GM12891 (cell line): ENCODE measurements around the gene AFAP1L1.

Experiments
- DNase-seq: peaks from one replicate; pipeline ENCODE4 v3.0.0; 2011; ENCODE audit warnings: low spot score; ENCODE audit not compliant: insufficient read length
- FAIRE-seq: peaks from 2 replicates; lab custom pipeline; 2011; peaks lifted over from hg19 to GRCh38; lab: Jason Lieb, UNC
- PAX5 ChIP-seq: IDR thresholded peaks from 2 replicates; pipeline ENCODE4 v1.6.1; 2011; ENCODE audit warnings: low read length, moderate library complexity, mild to moderate bottlenecking; ENCODE audit not compliant: insufficient read depth, severe bottlenecking
- POLR2A ChIP-seq: IDR thresholded peaks from 2 replicates; pipeline ENCODE4 v1.6.1; 2011; ENCODE audit warnings: low read depth, low read length, control low read depth
- POLR2AphosphoS5 ChIP-seq: IDR thresholded peaks from 2 replicates; pipeline ENCODE4 v1.6.1; 2011; ENCODE audit warnings: low read depth, low read length, control low read depth
- POU2F2 ChIP-seq: IDR thresholded peaks from 2 replicates; pipeline ENCODE4 v1.6.1; 2011; ENCODE audit warnings: low read depth, mild to moderate bottlenecking, control low read depth, low read length, moderate library complexity
- SPI1 ChIP-seq: IDR thresholded peaks from 2 replicates; pipeline ENCODE4 v1.6.1; 2011; ENCODE audit warnings: low read depth, low read length, control low read depth
- TAF1 ChIP-seq: IDR thresholded peaks from 2 replicates; pipeline ENCODE4 v1.6.1; 2011; ENCODE audit warnings: low read depth, low read length, control low read depth

The AFAP1L1 gene

DNA sequence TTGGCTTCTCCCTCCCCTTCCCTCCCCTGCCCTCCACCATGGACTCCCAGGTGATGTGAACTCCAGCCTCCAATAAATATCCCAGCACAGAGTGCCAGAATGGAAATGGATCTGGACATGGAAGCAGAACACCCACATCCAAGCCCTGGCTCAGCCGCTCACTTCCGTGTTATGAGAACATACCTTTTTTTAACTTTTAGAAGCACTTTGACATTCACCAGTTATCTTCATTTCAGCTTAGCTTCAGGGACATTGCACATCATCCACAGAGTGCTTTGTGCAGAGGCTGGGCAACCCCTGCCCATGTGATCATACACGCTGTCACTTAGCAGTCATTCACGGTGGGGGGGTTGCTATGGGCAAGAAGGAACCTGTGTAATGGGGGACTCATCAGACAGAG lies 9.1 kb downstream of the AFAP1L1 start:
- TF ChIP-seq TAF1 (no peak), SPI1 (no peak), POLR2A (no peak), POU2F2 (no peak), PAX5 (no peak), POLR2AphosphoS5 (no peak)
- no peak for DNase-seq
- no peak for FAIRE-seq

DNA sequence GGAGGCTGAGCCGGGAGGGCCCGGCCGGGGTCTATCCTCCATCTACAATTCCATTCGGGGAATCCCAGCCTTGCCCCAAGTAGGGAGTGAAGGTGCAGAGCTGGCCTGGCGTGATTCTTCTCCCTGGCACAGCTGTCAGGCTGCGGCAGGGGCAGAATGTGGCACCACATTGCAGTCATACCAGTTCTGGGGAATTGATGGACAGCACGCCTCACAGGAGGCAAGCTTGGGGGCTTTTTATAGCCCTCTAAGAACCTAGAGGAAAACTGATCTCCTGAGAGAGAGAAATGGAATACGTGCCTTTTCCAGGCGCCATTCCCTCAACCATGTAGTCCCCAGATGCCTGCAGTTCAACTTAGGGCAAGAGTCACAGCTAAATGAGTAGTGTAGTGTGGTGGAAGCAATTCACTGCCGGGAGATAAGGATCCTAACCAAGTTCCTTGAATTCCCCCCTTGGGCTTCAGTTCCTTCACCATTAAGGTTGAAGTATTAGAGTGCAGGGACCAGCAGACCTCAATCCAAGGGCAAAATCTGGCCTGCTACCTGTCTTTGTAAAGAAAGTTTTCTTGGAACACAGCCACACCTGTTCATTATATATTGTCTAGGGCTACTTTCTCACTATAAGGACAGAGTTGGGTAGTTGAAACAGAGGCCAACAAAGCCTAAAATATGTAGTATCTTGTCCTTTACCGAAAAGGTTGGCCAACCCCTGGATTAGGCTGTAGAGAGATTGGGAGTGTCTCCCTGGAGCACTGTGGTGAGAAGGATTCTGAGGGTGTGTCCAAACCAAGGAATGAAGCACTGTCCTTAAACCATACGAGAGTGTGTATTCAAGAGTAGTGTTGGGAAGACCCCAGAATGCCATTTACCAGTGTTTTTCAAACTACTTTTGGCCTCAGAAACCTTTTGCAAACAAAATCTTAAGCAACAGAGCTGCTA lies 10.6 kb downstream of the AFAP1L1 start:
- no peak for FAIRE-seq
- no peak for DNase-seq
- TF ChIP-seq POLR2A (no peak), POLR2AphosphoS5 (no peak), TAF1 (no peak), POU2F2 (no peak), PAX5 (no peak), SPI1 (no peak)

DNA sequence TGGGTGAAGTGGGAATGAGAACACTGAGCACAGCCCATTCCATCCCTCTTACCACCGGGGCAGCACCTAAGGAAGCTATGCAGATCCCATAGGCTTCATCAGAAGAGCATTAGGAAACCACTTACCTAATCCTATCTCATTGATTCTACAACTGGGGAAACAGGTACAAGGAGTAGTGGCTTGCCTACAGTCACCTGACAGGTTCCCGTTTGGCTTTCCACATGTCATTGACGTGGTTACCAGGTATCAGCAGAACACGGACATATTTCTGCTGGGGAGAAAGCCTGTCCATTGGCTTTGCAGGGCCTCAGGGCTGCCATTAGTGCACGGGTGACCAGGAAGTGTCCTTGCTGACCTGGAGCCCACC lies 11.3 kb downstream of the AFAP1L1 start:
- FAIRE-seq = no peak
- TF ChIP-seq SPI1 = no peak
- TF ChIP-seq POU2F2 = no peak
- no peak for TF ChIP-seq PAX5
- TF ChIP-seq POLR2AphosphoS5 = no peak
- TF ChIP-seq TAF1 = no peak
- no peak for TF ChIP-seq POLR2A
- DNase-seq = no peak

- DNase-seq (no peak), FAIRE-seq (no peak)
- TF ChIP-seq PAX5 (no peak), POLR2AphosphoS5 (no peak), POLR2A (no peak), TAF1 (no peak), SPI1 (no peak), POU2F2 (no peak)
Observed at GRCh38 chr5:149283626-149284480, 12.2 kb downstream of the AFAP1L1 start.

DNA sequence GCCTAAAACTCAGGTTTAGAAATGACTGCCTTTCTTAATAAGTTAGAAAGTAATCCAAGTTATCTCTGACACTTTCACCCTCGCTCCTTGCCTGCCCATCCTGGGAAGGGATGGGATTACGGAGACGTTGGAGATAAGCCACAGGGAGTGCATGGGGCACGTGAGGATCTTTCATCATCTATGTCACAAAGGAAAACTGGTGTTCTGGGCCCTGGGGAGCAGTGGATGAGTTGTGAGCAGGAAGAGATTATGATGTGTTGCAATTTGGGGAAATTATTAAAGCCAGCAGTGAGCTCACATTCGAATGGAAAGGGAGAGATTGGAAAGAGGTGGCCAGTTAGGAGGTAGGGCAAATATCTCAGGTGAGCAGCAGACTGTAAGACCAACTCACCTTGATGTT lies 12.8 kb downstream of the AFAP1L1 start:
- no peak for DNase-seq
- no peak for FAIRE-seq
- TF ChIP-seq SPI1 (no peak), PAX5 (no peak), POU2F2 (no peak), POLR2A (no peak), TAF1 (no peak), POLR2AphosphoS5 (no peak)

GRCh38 chr5:149285153-149285552 lies 13.5 kb downstream of the AFAP1L1 start:
- DNase-seq (no peak), FAIRE-seq (no peak)
- no peak for TF ChIP-seq POLR2A
- TF ChIP-seq POLR2AphosphoS5 = no peak
- no peak for TF ChIP-seq POU2F2
- TF ChIP-seq SPI1 = no peak
- no peak for TF ChIP-seq PAX5
- TF ChIP-seq TAF1 = no peak

- no peak for DNase-seq
- FAIRE-seq = no peak
Observed at GRCh38 chr5:149288436-149288835, 16.8 kb downstream of the AFAP1L1 start.

DNA sequence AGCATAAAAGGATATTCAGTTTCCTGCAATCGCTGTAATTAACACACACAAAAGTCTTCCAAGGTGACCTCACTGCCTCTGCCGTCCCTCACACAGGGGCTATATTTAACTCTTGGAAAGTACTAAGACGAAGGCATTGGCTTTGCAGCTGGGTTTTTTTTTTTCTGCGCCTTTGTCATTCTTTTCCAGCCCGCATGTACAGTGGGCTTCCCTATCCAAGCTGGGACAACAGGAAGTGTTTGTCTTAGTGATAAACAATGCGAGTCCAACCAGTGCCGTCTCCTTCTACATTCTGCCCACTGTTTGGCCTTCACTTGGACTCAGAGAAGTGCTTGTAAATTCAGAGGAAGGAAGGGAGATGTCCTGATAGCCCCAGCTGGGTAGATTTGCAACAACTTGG lies 17.6 kb downstream of the AFAP1L1 start:
- DNase-seq (no peak), FAIRE-seq (no peak)
- TF ChIP-seq TAF1 = no peak
- no peak for TF ChIP-seq POLR2A
- no peak for TF ChIP-seq PAX5
- TF ChIP-seq POU2F2 = no peak
- TF ChIP-seq SPI1 = no peak
- no peak for TF ChIP-seq POLR2AphosphoS5

More at GRCh38 chr5:149288436-149288835, 16.8 kb downstream of the AFAP1L1 start:
- no peak for TF ChIP-seq TAF1
- TF ChIP-seq SPI1 = peak; percentile 45; the same call in 1 of the 2 replicates
